Calu3 (cell line): ENCODE data around the gene FAM50B. TPM values are rescaled to one million over a fixed set of nuclear protein-coding genes. Genes with fewer than 3 reads are reported as not detected.

ENCODE experiments used
- BruUV-seq: library from RNA; stranded (reverse); fragments of 400-500 nt; replicated peaks from 2 replicates; lab custom pipeline; 2021; lab: Mats Ljungman, UMichigan
- CTCF ChIA-PET: fragments of 300-600 bp; sonication (Branson Sonifier 250); formaldehyde crosslinking; loops from one replicate; lab custom pipeline; 2022; ENCODE audit warnings: antibody characterized with exemption; lab: Charles Lee
- DNase-seq: peaks from one replicate; pipeline ENCODE4 v3.0.0; 2022
- H3K27ac Mint-ChIP-seq: one replicate; pipeline ENCODE4 v1.8.0; 2022; ENCODE audit warnings: mixed read lengths; ENCODE audit not compliant: unreplicated experiment
- H3K27me3 Mint-ChIP-seq: one replicate; pipeline ENCODE4 v1.8.0; 2022; ENCODE audit warnings: mixed read lengths; ENCODE audit not compliant: unreplicated experiment
- H3K36me3 Mint-ChIP-seq: one replicate; pipeline ENCODE4 v1.8.0; 2022; ENCODE audit warnings: mild to moderate bottlenecking, moderate library complexity, mixed read lengths; ENCODE audit not compliant: insufficient read depth, unreplicated experiment
- H3K4me1 Mint-ChIP-seq: one replicate; pipeline ENCODE4 v1.8.0; 2022; ENCODE audit warnings: mild to moderate bottlenecking, low read depth, mixed read lengths; ENCODE audit not compliant: unreplicated experiment
- H3K4me3 Mint-ChIP-seq: one replicate; pipeline ENCODE4 v1.8.0; 2022; ENCODE audit warnings: mild to moderate bottlenecking, low read depth, moderate library complexity, mixed read lengths; ENCODE audit not compliant: unreplicated experiment
- H3K9me3 Mint-ChIP-seq: one replicate; pipeline ENCODE4 v1.8.0; 2022; ENCODE audit warnings: low read depth, mixed read lengths; ENCODE audit not compliant: unreplicated experiment
- intact Hi-C: fragments of 100-400 bp; cut with micrococcal nuclease; formaldehyde crosslinking; loops from one replicate; pipeline ENCODE4 v1.10.0; 2022; ENCODE audit not compliant: unreplicated experiment
- total RNA-seq: library from RNA; stranded (reverse); gene quantifications from 2 replicates; pipeline ENCODE4 v1.2.3, GENCODE V29; 2022
- TF ChIP-seq, protein P1 (sequence below): fragments of 200-600 bp; IDR thresholded peaks from one replicate; pipeline ENCODE4 v1.8.0; 2022; ENCODE audit warnings: antibody characterized with exemption; ENCODE audit not compliant: unreplicated experiment

Gene FAM50B
- total RNA-seq, 1 experiment from 2014 or later, result 5.8 TPM

DNA sequence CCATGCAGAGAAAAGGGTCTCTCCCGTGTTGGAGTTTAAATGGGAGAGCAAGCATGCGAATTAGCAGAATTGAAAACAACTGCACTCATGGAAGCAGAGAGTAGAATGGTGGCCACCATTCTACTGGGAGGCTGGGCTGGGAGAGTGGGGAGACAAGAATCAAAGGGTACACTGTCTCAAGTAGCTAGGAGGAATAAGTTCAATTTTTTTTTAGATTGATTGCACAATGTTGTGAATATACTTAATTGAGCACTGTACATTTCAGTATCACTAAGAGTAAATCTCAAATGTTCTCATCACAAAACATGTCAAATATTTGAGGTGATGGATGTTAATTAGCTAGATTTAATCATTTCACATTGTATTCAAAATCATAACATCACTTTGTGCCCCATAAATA is 34.6 kb upstream of the FAM50B start:
- Mint-ChIP-seq H3K9me3 (no peaks in the 10 kb centered on the region), H3K27ac (no peak overlapping the region), H3K4me1 (peaks cover 6% of the 10 kb centered on the region), H3K36me3 (no peaks in the 10 kb centered on the region), H3K4me3 (no peak overlapping the region), H3K27me3 (no peaks in the 10 kb centered on the region)
- no peak for DNase-seq
- BruUV-seq, result no TSS peak
- intact Hi-C loops, result no loop called here
- CTCF ChIA-PET, result interaction anchor here (0.5 kb wide), 1 partner anchor 360 kb away, joined by 3 read pairs; no protein-coding TSS in a partner anchor
- TF ChIP-seq, protein P1, sequence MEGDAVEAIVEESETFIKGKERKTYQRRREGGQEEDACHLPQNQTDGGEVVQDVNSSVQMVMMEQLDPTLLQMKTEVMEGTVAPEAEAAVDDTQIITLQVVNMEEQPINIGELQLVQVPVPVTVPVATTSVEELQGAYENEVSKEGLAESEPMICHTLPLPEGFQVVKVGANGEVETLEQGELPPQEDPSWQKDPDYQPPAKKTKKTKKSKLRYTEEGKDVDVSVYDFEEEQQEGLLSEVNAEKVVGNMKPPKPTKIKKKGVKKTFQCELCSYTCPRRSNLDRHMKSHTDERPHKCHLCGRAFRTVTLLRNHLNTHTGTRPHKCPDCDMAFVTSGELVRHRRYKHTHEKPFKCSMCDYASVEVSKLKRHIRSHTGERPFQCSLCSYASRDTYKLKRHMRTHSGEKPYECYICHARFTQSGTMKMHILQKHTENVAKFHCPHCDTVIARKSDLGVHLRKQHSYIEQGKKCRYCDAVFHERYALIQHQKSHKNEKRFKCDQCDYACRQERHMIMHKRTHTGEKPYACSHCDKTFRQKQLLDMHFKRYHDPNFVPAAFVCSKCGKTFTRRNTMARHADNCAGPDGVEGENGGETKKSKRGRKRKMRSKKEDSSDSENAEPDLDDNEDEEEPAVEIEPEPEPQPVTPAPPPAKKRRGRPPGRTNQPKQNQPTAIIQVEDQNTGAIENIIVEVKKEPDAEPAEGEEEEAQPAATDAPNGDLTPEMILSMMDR, result no peak

DNA sequence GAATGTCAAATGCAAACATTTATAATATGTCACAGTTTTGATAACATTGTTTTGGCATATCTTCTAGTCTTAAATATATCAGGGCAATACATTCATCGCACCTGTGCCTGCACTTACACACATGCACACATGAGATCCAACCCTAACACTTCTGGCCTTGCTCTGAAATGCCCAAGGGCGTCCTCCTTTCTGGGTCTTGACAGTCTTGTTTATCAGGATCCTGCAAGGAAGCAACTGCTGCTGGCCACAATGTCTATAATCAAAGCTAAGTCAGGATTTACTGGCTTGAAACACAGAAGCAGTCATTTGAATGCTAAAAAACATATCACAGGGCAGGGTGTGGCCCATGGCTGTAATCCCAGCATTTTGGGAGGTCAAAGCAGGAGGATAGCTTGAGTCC is 32.9 kb upstream of the FAM50B start:
- Mint-ChIP-seq H3K4me1 (peaks cover 8% of the 10 kb centered on the region), H3K27me3 (no peaks in the 10 kb centered on the region), H3K36me3 (no peaks in the 10 kb centered on the region), H3K27ac (no peak overlapping the region), H3K9me3 (no peaks in the 10 kb centered on the region), H3K4me3 (no peak overlapping the region)
- intact Hi-C loops, result no loop called here
- no peak for DNase-seq
- BruUV-seq, result no TSS peak
- CTCF ChIA-PET, result no interaction called here
- TF ChIP-seq, protein P1, result no peak

DNA sequence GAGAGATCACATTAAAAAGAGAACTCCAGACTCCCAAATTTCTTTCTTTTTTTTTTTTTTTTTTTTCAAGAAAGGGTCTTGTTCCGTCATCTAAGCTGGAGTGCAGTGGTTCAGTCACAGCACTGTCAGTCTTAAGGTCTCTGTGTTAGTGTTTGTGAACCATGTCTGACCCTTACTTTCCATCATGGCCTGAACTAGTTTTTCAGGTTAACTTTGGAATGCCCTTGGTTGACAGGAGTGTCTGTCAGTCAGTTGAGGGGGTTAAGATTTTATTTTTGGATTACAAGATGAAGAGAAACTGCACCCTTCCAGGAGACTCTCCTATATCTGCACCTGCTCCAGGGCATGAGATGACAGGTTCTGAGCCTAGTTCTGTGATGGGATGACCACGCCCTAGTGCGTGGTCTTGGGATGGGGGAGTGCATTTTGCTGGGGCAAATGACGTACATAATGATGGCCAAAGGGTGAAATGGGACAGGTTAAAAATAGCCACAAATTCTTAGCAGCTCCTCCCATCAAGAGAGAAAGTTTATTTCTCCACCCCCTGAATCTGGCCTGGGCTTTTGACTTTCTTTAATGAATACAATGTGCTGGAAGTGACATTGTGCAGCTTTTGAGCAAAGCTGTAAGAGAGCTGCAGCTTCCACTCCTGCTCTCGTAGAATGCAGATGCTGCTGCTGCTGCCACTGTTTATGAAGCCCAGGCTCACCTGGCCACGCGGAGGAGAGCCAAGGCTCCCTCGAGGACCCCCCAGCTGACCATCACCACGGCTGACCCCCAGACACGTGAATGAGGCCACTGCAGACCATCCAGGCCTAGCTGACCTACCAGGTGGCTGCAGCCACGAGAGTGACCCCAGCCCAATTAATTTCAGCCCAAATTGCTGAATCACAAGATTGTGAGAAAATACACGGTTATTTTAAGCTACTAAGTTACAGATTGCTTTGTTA is 29.7 kb upstream of the FAM50B start:
- BruUV-seq, result no TSS peak
- no peak overlapping the region for H3K27ac Mint-ChIP-seq
- H3K9me3 Mint-ChIP-seq, result no peaks in the 10 kb centered on the region
- intact Hi-C loops, result no loop called here
- no peak for DNase-seq
- CTCF ChIA-PET, result interaction anchor here (0.6 kb wide), 1 partner anchor 220 kb away, joined by 9 read pairs; no protein-coding TSS in a partner anchor
- peaks cover 4% of the 10 kb centered on the region for H3K36me3 Mint-ChIP-seq
- TF ChIP-seq, protein P1, result no peak
- H3K27me3 Mint-ChIP-seq, result no peaks in the 10 kb centered on the region
- H3K4me1 Mint-ChIP-seq, result peaks cover 25% of the 10 kb centered on the region
- H3K4me3 Mint-ChIP-seq, result no peak overlapping the region

DNA sequence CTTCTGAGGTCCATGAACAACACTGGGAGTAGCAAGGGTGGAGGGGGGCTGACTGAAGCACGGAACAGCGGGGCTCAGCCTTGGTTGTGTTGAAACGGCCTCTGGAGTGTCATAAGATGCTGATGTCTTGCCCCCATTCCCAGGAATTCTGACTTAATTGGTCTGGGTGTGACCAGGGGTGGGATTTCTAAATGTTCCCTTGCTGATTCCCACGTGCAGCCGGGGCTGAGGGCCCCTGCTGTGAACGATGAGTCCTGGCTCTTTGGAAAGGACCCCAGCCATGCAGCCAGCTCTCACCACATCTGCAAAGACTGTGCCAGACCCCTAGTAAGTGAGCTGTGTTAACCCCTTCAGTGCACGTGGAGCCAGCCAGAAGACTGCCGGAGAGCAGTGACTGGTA is 28.6 kb upstream of the FAM50B start:
- TF ChIP-seq, protein P1, result no peak
- CTCF ChIA-PET, result interaction anchor here (0.5 kb wide), 1 partner anchor 113 kb away, joined by 3 read pairs; no protein-coding TSS in a partner anchor
- no peak overlapping the region for H3K4me3 Mint-ChIP-seq
- H3K36me3 Mint-ChIP-seq, result peaks cover 4% of the 10 kb centered on the region
- BruUV-seq, result no TSS peak
- peaks cover 31% of the 10 kb centered on the region for H3K4me1 Mint-ChIP-seq
- intact Hi-C loops, result no loop called here
- no peak for DNase-seq
- no peaks in the 10 kb centered on the region for H3K9me3 Mint-ChIP-seq
- no peaks in the 10 kb centered on the region for H3K27me3 Mint-ChIP-seq
- no peak overlapping the region for H3K27ac Mint-ChIP-seq
